ENCODE data around the gene POLG2. TPM values are rescaled to one million over a fixed set of nuclear protein-coding genes. Genes with fewer than 3 reads are reported as not detected.

The POLG2 gene
- total RNA-seq (2022): 28.9 and 32.9 TPM in 2 replicates
- Bru-seq, nascent RNA: percentile 77 among the genes with signal in this experiment
- BruChase-seq, experiment 1, labeled RNA remaining after a 2-hour chase: percentile 86 among the genes with signal in this experiment
- BruChase-seq, experiment 2, labeled RNA remaining after a 6-hour chase: percentile 78 among the genes with signal in this experiment
- long read RNA-seq, transcript POLG2-201 (8 exons, 1,564 nt): major isoform, 17 of 29 reads
- long read RNA-seq, partial matches to known transcripts: 2 of 29 reads
- long read RNA-seq, other reads (novel, unspliced or antisense): 10 of 29 reads

DNA sequence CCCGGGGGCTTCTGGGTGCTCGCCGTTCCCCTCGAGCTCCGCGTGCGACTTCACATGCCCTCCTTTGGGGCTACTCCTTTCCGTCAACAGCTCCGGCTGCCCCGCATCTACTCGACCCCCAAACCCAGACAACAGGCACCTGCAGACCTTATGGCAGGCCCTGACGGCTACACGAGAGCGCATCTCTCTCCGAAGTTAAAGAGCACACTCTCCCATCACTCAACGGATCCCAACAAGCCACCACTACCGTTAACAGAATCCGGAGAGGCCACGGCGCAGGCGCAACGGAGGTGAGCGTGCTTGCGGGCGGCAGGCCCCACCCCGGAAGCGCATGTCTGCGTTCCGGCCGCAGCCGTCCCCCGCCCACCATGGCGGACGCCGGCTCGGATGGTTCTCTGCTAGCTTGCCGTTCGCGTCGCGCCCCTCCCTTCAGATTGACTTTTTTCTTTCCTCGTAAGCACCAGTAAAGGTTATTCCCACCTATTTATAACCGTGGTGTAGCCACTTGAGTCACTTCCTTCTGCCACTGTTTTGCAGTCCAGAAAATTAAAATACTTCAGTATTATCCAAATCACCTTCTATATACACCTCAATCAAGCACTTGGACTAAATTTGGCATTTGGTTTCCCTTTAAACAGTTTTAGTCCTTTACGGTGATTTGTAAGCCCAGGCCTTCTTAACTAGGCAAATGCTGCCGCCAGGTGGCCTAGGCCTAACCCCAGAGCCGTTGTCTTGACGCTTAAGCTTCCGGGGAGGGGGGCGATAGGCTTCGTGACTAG lies at the start of gene POLG2:
TSS of gene POLG2 (minus strand) at position 269 of the 779 bp plus-strand sequence. CDS start at position 183, 86 bp downstream.
- no peaks in the 10 kb centered on the region for H3K27me3 Mint-ChIP-seq (ENCODE audit: insufficient read depth, unreplicated experiment)

DNA sequence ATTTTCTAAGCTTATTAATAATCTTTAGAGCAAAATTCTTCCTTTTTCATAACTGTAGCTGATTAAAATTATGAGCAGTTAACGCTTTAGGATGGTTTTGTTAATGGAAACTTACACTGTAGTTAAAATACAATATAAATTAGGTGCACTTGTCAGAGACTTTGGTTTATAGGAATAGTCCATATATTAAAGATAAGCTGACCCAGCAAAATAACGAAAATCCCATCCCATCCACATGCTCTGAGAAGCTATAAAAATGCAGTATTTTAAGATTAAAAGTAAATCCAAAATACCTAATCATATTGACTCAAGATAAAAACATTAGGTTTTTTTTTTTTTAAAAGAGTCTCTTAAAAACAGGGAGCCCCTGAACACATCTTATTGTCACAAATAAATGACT lies 47.9 kb upstream of the POLG2 start:
- ChIA-PET CTCF (no interaction called here), POLR2A (no interaction called here)
- no peak overlapping the region for H3K4me3 Mint-ChIP-seq (ENCODE audit: unreplicated experiment)
- H3K27ac Mint-ChIP-seq (ENCODE audit: unreplicated experiment): no peak overlapping the region
- no peaks in the 10 kb centered on the region for H3K4me1 Mint-ChIP-seq (ENCODE audit: low read depth, unreplicated experiment)
- no peaks in the 10 kb centered on the region for H3K27me3 Mint-ChIP-seq (ENCODE audit: insufficient read depth, unreplicated experiment)
- no peaks in the 10 kb centered on the region for H3K9me3 Mint-ChIP-seq (ENCODE audit: unreplicated experiment)
- intact Hi-C loops (cut with micrococcal nuclease; ENCODE audit: unreplicated experiment): no loop called here
- peaks cover 23% of the 10 kb centered on the region for H3K36me3 Mint-ChIP-seq (ENCODE audit: insufficient read depth, unreplicated experiment)
- H3K9me3 ChIP-seq: no peaks in the 10 kb centered on the region
- no peak for DNase-seq
- no peaks in the 10 kb centered on the region for H3K27me3 ChIP-seq (replicated peaks; ENCODE audit: control insufficient read depth, insufficient read depth, low read length)
- H3K4me1 ChIP-seq: no peaks in the 10 kb centered on the region
- H3K4me3 ChIP-seq (ENCODE audit: low read depth, low read length): no peak overlapping the region
- H3K36me3 ChIP-seq (ENCODE audit: control insufficient read depth, insufficient read depth, low read length): 0 out of 2 replicates have a peak, but pooled peaks cover 1% of the 10 kb centered on the region
- TF ChIP-seq, protein P1, sequence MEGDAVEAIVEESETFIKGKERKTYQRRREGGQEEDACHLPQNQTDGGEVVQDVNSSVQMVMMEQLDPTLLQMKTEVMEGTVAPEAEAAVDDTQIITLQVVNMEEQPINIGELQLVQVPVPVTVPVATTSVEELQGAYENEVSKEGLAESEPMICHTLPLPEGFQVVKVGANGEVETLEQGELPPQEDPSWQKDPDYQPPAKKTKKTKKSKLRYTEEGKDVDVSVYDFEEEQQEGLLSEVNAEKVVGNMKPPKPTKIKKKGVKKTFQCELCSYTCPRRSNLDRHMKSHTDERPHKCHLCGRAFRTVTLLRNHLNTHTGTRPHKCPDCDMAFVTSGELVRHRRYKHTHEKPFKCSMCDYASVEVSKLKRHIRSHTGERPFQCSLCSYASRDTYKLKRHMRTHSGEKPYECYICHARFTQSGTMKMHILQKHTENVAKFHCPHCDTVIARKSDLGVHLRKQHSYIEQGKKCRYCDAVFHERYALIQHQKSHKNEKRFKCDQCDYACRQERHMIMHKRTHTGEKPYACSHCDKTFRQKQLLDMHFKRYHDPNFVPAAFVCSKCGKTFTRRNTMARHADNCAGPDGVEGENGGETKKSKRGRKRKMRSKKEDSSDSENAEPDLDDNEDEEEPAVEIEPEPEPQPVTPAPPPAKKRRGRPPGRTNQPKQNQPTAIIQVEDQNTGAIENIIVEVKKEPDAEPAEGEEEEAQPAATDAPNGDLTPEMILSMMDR (IDR thresholded peaks at IDR 0.05; ENCODE audit: insufficient read depth in 1 of 2, low read depth in 1 of 2, low read length in 1 of 2, severe bottlenecking in 1 of 2, unreplicated experiment in 1 of 2): no peak
- BruUV-seq (replicated peaks): no TSS peak

More for the DNA sequence above, at the start of gene POLG2:
- intact Hi-C loops (cut with micrococcal nuclease; ENCODE audit: unreplicated experiment): loop anchor here (1.0 to 5.0 kb wide), 4 partner anchors 9 to 190 kb away; partner anchors contain the start of genes CEP95 and DDX5
- H3K9me3 Mint-ChIP-seq (ENCODE audit: unreplicated experiment): no peaks in the 10 kb centered on the region
- peak; percentile 94 to 96 for DNase-seq
- peak within 1 kb of the TSS; percentile 92 for H3K27ac Mint-ChIP-seq (ENCODE audit: unreplicated experiment)
- H3K27me3 ChIP-seq (replicated peaks; ENCODE audit: control insufficient read depth, insufficient read depth, low read length): no peaks in the 10 kb centered on the region
- peaks cover 7% of the 10 kb centered on the region for H3K36me3 ChIP-seq (ENCODE audit: control insufficient read depth, insufficient read depth, low read length)
- TSS peak; percentile 99 for BruUV-seq (replicated peaks)
- no peaks in the 10 kb centered on the region for H3K9me3 ChIP-seq
- peak within 1 kb of the TSS; percentile 96 for H3K4me3 Mint-ChIP-seq (ENCODE audit: unreplicated experiment)
- H3K4me1 Mint-ChIP-seq (ENCODE audit: low read depth, unreplicated experiment): peaks cover 51% of the 10 kb centered on the region
- peaks cover 26% of the 10 kb centered on the region for H3K4me1 ChIP-seq
- TF ChIP-seq, protein P1 (IDR thresholded peaks at IDR 0.05; ENCODE audit: insufficient read depth in 1 of 2, low read depth in 1 of 2, low read length in 1 of 2, severe bottlenecking in 1 of 2, unreplicated experiment in 1 of 2): peak; percentile 70 to 71
- peak within 1 kb of the TSS; percentile 55 for H3K4me3 ChIP-seq (ENCODE audit: low read depth, low read length)
- POLR2A ChIA-PET: interaction anchor here (0.5 to 3.0 kb wide), 8 partner anchors 9 to 352 kb away, joined by 3 to 79 read pairs (median 4); partner anchors contain the start of genes CEP95 and DDX5
- H3K36me3 Mint-ChIP-seq (ENCODE audit: insufficient read depth, unreplicated experiment): peaks cover 90% of the 10 kb centered on the region
- CTCF ChIA-PET: interaction anchor here (0.6 to 1.7 kb wide), 5 partner anchors 9 to 152 kb away, joined by 3 to 10 read pairs (median 3); partner anchors contain the start of genes CEP95 and DDX5

DNA sequence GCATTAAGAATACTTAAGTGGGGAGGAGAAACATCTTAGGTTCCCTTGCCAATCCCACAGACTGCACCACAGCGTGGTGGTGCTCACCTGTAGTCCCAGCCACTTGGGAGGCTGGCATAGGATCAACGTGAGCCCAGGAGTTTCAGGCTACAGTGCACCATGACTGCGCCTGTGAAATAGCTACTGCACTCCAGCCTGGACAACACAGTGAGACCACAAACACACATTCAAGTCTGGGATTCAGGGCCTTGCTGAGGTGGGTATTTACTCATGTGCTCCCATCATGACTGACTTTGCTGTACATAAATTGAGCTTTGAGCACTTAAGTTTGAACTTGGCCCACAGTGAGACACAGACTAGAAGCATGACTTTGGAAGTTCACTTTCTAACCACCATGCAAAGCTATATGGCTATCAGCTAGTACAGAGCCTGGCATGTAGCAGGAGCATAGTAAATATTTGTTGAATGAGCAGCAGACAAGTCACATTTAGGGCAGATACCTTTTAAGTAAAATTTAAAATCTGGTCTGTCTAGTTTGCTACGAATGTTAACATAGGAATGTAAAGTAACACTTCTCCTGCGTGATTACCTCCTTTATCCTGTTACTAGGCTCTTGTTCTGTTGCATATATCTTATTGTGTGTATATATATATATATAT lies 43.4 kb upstream of the POLG2 start:
- ChIA-PET POLR2A (interaction anchor here (0.5 kb wide), 1 partner anchor 51 kb away, joined by 3 read pairs; no protein-coding TSS in a partner anchor), CTCF (interaction anchor here (0.6 kb wide), 1 partner anchor 87 kb away, joined by 5 read pairs; no protein-coding TSS in a partner anchor)
- no peaks in the 10 kb centered on the region for H3K27me3 ChIP-seq (replicated peaks; ENCODE audit: control insufficient read depth, insufficient read depth, low read length)
- DNase-seq: no peak
- H3K36me3 Mint-ChIP-seq (ENCODE audit: insufficient read depth, unreplicated experiment): peaks cover 56% of the 10 kb centered on the region
- BruUV-seq (replicated peaks): no TSS peak
- intact Hi-C loops (cut with micrococcal nuclease; ENCODE audit: unreplicated experiment): no loop called here
- no peaks in the 10 kb centered on the region for H3K27me3 Mint-ChIP-seq (ENCODE audit: insufficient read depth, unreplicated experiment)
- no peaks in the 10 kb centered on the region for H3K9me3 Mint-ChIP-seq (ENCODE audit: unreplicated experiment)
- no peaks in the 10 kb centered on the region for H3K9me3 ChIP-seq
- peaks cover 5% of the 10 kb centered on the region for H3K4me1 Mint-ChIP-seq (ENCODE audit: low read depth, unreplicated experiment)
- peaks cover 3% of the 10 kb centered on the region for H3K36me3 ChIP-seq (ENCODE audit: control insufficient read depth, insufficient read depth, low read length)
- H3K27ac Mint-ChIP-seq (ENCODE audit: unreplicated experiment): no peak overlapping the region
- no peaks in the 10 kb centered on the region for H3K4me1 ChIP-seq
- TF ChIP-seq, protein P1 (IDR thresholded peaks at IDR 0.05; ENCODE audit: insufficient read depth in 1 of 2, low read depth in 1 of 2, low read length in 1 of 2, severe bottlenecking in 1 of 2, unreplicated experiment in 1 of 2): no peak
- H3K4me3 ChIP-seq (ENCODE audit: low read depth, low read length): no peak overlapping the region
- no peak overlapping the region for H3K4me3 Mint-ChIP-seq (ENCODE audit: unreplicated experiment)
